Testis (tissue), 2 donors: ENCODE results near the gene RTCA.

Source experiments
- CTCF ChIP-seq, 3 experiments: fragments of 450-650 bp in 2 of 3; fragments of 200-600 bp in 1 of 3; sonication (generic) in 1 of 3; IDR thresholded peaks; one replicate each; pipeline ENCODE4 v1.5.1; 2016 to 2019; ENCODE audit warnings: antibody characterized with exemption in 3 of 3, mild to moderate bottlenecking in 2 of 3, moderate library complexity in 1 of 3
- POLR2A ChIP-seq: fragments of 450-650 bp; IDR thresholded peaks from one replicate; pipeline ENCODE4 v1.6.1; 2017; ENCODE audit warnings: antibody characterized with exemption, mild to moderate bottlenecking, moderate library complexity

GRCh38 chr1:100313382-100313781 is 47.4 kb downstream of the RTCA start:
- no peak for TF ChIP-seq CTCF (IDR thresholded peaks at IDR 0.05)
- no peak for TF ChIP-seq POLR2A
